Measurements from ENCODE around the gene CD68. TPM values are rescaled to one million over a fixed set of nuclear protein-coding genes. Genes with fewer than 3 reads are reported as not detected.

CD68 gene
- total and polyA plus RNA-seq, 2 experiments from 2014 or later, result 64.0 to 80.4 TPM

- 3% methylated on average over 25 of the region's 65 CpGs for WGBS (ENCODE audit: low lambda C conversion rate, missing lambda C conversion rate)
- Histone ChIP-seq H3K4me1 (ENCODE audit: insufficient read depth) (peaks cover 24% of the 10 kb centered on the region), H3K4me3 (peak within 1 kb of the TSS; percentile 62), H4K20me1 (ENCODE audit: insufficient read depth, poor library complexity, severe bottlenecking) (no peaks in the 10 kb centered on the region), H2AFZ (peak within 1 kb of the TSS; percentile 77), H3K79me2 (no peaks in the 10 kb centered on the region), H3K36me3 (replicated peaks; ENCODE audit: insufficient read depth, low read depth) (no peaks in the 10 kb centered on the region), H3K9me3 (ENCODE audit: low read depth) (no peaks in the 10 kb centered on the region), H3K4me2 (peak within 1 kb of the TSS; percentile 85), H3K27me3 (no peaks in the 10 kb centered on the region), H3K27ac (peak within 1 kb of the TSS; percentile 75), H3K9me2 (replicated peaks; ENCODE audit: insufficient read depth) (no peaks in the 10 kb centered on the region)
- no peak for TF ChIP-seq EZH2phosphoT487 (IDR thresholded peaks at IDR 0.05; ENCODE audit: low read depth, severe bottlenecking, unreplicated experiment)
- no peak for TF ChIP-seq EZH2 (IDR thresholded peaks at IDR 0.05; ENCODE audit: borderline replicate concordance)
- no peak for TF ChIP-seq CTCF (IDR thresholded peaks at IDR 0.05; ENCODE audit: poor library complexity)
- DNase-seq (ENCODE audit: low spot score), result peak; percentile 77
Observed at GRCh38 chr17:7548585-7549400, 30.6 kb upstream of the CD68 start, which contains the start of gene TNFSF12. Gene TNFSF12 (plus strand): TSS chr17:7549058. CDS start chr17:7549154, 96 bp downstream.

- no peaks in the 10 kb centered on the region for H4K20me1 ChIP-seq (ENCODE audit: insufficient read depth, poor library complexity, severe bottlenecking)
- no peaks in the 10 kb centered on the region for H3K9me2 ChIP-seq (replicated peaks; ENCODE audit: insufficient read depth)
- TF ChIP-seq EZH2 (IDR thresholded peaks at IDR 0.05; ENCODE audit: borderline replicate concordance) (no peak), CTCF (IDR thresholded peaks at IDR 0.05; ENCODE audit: poor library complexity) (no peak), EZH2phosphoT487 (IDR thresholded peaks at IDR 0.05; ENCODE audit: low read depth, severe bottlenecking, unreplicated experiment) (no peak)
- no peak for DNase-seq (ENCODE audit: low spot score)
- no peaks in the 10 kb centered on the region for H3K9me3 ChIP-seq (ENCODE audit: low read depth)
- WGBS (ENCODE audit: low lambda C conversion rate, missing lambda C conversion rate), result 67% methylated on average over 20 of the region's 20 CpGs
- peaks cover 24% of the 10 kb centered on the region for H3K4me1 ChIP-seq (ENCODE audit: insufficient read depth)
- no peaks in the 10 kb centered on the region for H3K79me2 ChIP-seq
- peak overlapping the region; percentile 77 for H2AFZ ChIP-seq
- H3K4me2 ChIP-seq, result peak overlapping the region; percentile 85
- H3K36me3 ChIP-seq (replicated peaks; ENCODE audit: insufficient read depth, low read depth), result no peaks in the 10 kb centered on the region
- peak overlapping the region; percentile 62 for H3K4me3 ChIP-seq
- H3K27ac ChIP-seq, result peak overlapping the region; percentile 75
- H3K27me3 ChIP-seq, result no peaks in the 10 kb centered on the region
Observed at GRCh38 chr17:7549401-7550055, 29.9 kb upstream of the CD68 start.

- H2AFZ ChIP-seq, result no peak overlapping the region
- TF ChIP-seq EZH2phosphoT487 (IDR thresholded peaks at IDR 0.05; ENCODE audit: low read depth, severe bottlenecking, unreplicated experiment) (no peak), CTCF (IDR thresholded peaks at IDR 0.05; ENCODE audit: poor library complexity) (no peak), EZH2 (IDR thresholded peaks at IDR 0.05; ENCODE audit: borderline replicate concordance) (no peak)
- H3K79me2 ChIP-seq, result no peaks in the 10 kb centered on the region
- no peak overlapping the region for H3K4me3 ChIP-seq
- H4K20me1 ChIP-seq (ENCODE audit: insufficient read depth, poor library complexity, severe bottlenecking), result no peaks in the 10 kb centered on the region
- no peak for DNase-seq (ENCODE audit: low spot score)
- H3K9me3 ChIP-seq (ENCODE audit: low read depth), result no peaks in the 10 kb centered on the region
- H3K27ac ChIP-seq, result peak overlapping the region; percentile 75
- peaks cover 24% of the 10 kb centered on the region for H3K4me1 ChIP-seq (ENCODE audit: insufficient read depth)
- WGBS (ENCODE audit: low lambda C conversion rate, missing lambda C conversion rate), result 73% methylated on average over 6 of the region's 6 CpGs
- H3K4me2 ChIP-seq, result peak overlapping the region; percentile 85
- H3K27me3 ChIP-seq, result no peaks in the 10 kb centered on the region
- H3K36me3 ChIP-seq (replicated peaks; ENCODE audit: insufficient read depth, low read depth), result no peaks in the 10 kb centered on the region
- no peaks in the 10 kb centered on the region for H3K9me2 ChIP-seq (replicated peaks; ENCODE audit: insufficient read depth)
Observed at GRCh38 chr17:7550344-7550743, 29.1 kb upstream of the CD68 start.
